Measurements from ENCODE around the gene B3GNT7.
"Not testable (repeated sequence)": the region's sequence is repeated elsewhere in the genome, so short reads cannot be mapped to it uniquely, and the experiment has no call there.

Gene B3GNT7

DNA sequence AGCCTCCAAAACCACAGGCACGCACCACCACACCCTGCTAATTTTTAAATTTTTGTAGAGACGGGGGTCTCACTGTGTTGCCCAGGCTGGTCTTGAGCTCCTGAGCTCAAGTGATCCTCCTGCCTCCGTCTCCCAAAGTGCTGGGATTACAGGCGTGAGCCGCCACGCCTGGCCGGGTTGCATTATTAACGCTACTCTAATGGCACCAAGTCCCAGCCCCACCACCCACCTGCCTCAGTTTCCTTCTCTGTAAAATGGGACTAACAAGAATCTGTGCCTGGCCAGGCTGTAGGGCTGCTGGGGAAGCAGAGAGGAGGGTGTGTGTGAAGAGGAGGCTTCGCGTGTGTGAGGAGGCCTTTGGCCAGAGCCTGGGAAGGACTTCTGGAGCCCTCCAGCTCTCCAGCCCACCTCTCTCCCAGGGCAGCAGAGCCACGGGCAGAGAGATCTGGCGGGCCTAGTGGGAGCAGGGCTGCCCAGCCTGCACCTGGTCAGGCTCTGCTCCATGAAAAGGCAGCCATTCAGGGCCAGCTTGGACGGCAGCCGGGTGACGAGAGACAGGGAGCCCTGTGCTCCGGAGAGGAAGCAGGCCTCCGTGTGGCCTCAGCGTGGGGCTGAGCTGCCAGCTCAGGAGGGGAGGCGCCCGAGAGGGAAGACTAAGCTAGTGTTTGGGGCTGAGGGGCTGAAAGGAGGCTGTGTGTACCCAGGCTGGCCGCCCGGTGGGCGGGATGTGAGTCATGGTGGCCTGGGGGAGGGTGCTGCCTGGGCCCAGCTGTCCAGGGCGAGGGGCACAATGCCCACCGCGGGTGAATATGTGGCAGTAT is 7.4 kb upstream of the B3GNT7 start:
- DNase-seq = no peak

DNA sequence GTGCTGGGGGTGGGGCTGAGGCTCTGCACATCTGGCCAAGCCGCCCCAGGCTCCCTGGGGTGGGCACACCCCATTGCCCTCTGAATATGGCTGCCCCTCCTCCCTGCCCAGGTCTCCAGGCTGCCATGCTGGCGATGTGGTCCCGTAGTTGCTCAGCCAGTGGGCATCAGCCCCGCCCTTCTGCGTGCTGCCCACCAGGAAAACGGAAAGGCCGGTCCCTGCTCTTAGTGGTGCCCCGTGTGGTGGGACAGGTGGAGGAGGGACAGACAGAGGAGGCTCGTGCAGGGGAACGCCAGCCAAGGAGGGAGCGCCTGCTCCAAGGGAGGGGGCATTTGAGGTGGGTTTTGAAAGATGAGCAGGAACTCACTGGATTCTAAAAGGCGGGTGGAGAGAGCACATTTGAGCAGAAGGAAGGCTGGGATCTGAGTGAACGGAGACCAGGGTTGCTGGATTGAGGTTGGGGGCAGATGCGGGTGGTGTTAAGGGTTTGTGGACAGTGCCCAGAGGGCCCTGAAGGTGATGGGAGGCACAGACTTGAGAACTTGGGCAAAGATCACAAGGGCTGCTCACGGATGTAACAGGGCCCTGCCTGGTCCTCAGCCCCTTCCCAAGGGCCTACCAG is 6.7 kb upstream of the B3GNT7 start:
- DNase-seq = no peak

DNA sequence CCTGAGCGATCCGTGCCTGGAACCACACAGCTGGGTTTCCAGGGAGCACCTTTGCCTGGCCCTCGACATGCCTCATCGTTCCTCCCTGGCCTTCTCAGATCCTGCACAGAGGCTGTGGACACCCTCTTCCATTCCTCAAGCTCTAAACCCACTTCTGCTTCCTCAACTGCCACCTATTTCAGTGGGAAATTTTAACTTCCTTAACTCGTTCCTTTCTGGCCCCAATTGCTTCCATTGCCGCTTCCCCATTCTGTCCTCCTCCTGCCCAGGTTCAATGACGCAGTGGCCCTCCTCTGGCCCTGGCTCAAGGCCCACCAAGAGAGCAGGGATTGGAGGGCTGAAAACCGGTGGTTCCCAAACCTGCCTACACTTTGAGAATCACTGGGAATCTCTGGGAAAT is 4.8 kb upstream of the B3GNT7 start:
- no peak for DNase-seq

DNA sequence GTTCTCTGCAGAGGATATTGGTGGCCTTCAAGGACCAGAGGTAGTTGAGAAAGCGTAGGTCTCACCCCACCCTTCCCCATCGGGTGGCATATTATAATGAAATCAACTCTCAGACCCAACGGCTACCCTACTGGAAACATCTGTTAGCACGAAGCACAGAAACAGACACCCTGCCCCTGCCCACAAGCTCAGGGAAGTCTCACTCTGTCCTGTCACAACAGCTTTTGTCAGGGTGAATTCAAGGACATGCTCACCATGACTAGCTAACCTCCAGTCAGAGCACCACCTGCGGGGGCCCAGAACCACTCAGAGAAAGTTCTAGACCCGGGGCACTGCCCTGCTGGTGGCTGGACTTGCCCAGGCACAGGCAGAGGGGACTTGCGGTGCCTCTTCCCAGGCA is 3.5 kb upstream of the B3GNT7 start:
- no peak for DNase-seq

DNA sequence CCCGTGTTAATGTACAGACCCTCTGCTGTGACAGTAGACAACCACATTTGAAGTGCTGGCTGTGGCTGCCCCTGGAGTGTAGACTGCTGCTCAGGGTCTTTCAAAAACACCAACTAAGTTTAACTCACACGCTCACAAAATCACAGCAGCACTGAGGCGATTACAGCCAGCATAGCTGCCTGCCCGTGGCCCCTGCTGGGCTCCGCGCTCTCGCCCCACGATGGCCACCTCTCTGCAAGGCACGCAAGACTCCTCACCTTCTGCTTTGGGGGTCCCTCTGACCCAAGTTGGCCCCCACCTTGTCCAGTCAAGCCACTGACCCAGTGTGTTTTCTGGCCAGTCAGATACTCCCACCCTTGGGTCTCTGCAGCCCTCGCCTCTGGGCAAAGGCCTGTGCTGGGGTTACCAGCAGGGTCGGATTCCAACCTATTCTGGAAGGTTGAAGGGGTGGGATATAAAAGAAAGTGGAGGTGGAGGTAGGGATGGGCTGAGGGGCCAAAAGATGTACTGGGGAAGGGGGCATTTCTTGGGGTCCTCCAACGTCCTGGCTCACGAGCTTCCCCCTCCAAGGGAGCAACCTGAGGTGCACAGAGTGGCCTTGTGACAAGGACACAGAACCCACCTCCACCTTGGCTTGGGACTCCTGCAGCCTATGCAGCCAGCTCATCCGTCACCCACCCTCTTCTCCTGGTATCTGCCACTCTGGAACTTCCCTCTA is 2.9 kb upstream of the B3GNT7 start:
- DNase-seq = no peak

DNA sequence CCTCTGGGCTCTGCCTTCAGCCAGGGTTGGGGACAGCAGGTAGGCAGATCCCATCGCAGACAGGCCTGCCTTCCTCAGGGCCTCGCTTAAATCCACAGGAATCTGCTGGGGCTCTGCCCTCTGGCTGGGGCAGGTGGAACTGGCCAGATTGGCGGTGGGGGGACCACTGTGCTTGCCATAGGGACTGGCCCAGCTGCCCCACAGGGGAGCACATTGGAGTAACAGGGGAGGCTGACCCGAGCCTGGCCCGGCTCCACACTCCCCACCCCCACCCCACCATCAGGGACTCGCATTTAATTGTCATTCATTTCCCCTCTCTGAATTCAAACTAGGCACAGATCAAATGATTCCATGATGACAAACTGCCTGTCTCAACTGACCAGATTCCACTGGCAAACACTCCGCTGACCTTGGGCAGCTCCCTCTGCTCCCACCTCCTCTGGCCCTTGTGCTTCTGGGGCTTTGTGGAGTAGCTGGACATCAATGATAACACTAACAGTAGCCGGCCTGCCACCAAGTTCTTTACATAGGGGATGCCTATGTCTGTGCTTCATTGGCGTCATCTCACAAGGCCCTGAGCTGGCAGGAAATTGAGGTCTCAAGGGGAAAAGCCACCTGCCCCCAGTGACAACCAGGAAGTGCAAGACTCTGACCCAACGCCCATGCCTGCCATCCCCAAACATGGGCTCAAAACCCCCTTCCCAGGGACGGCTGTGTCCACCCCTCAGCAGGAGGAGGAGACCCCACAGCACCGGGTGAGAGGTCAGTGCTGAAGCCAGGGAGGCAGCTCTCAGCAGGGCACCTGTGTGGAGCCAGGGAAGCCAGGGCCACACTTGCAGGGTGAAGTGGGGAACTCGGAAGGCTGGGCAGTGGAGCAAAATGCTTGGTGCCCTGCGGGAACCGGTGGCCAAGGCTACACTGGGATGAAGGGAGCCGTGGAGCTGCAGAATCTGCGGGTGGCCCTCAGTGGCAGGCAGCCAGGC is 2.1 kb upstream of the B3GNT7 start:
- peak; percentile 40 for DNase-seq

DNA sequence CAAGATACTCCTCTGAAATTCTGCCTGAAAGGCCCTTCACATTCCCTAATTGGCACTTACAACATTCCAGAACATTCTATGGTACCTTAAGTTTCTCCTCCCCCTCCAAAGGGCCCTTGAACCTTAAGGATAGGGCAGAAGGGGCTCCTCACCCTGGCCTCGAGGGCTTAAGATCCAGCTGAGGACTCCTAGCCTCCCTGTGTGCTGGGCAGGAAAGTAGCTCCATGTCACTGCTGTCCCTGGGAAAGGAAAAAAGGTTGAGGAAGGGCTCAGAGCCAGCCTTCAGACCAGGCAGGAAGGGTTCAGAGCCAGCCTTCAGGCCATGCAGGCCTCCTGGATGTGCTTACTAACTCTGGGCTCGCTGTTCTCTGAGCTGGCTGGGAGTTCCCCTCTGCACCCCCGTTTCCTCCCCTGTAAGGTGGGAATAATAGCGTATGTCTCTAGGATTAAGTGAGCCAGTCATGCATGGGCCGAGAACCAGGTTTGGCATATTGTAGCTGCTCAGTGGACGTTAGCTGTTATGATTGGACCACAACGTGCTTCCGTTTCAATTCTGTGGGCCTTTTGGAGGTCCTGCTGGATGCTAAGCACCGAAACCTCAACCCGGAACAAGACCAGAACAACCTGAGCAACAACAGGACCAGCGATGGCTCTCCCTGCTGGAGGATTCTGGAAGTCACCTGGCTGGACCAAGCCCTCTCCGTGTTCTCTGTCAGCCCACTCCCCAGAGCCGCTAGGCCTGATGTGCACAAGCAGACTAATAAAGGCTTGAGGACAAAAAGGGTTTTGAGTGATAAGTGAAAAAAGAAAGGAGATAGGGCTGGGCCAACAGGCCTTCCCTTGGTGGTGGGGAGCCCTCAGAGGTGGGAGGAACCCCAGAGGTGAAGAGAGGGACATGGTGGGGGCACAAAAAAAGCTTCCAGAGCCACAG is 1.0 kb upstream of the B3GNT7 start:
- DNase-seq = no peak

DNA sequence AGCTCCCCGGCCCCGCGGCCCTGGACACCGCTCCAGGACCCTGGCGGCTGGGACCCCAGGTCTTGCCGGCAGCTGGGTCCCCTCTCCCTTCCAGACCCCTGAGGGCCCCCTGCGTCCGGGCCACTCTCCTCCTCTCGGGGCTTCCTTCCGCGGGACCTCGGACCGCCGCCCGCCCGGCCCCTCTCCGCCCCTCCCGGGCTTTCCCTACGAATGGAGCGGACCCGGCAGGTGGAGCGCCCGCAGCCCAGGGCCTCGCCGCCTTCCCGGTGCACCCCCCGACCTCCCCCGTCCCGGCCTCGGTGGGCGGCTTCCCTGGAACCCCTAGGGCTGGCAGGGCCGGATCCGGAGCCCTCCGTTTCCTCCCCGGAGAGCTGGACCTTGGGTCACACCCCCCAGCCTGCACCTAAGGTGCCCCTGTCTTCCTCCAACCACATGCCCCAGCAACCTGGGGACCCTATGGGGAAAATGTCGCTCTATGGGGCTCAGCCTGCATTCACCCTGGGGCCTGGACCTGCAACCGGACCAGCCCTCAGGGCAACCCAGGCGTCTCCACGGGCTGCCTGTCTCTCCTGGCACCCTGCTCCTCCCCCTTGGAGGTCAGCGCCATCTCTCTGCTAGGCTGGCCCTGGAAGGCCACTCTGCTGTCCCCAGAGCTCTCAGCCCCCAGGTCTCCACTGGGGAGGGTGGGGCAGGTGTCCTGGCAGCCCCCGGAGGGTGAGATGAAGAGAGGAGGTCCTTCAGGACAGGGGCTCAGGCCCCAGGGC is 730 bp downstream of the B3GNT7 start:
- DNase-seq = no peak

DNA sequence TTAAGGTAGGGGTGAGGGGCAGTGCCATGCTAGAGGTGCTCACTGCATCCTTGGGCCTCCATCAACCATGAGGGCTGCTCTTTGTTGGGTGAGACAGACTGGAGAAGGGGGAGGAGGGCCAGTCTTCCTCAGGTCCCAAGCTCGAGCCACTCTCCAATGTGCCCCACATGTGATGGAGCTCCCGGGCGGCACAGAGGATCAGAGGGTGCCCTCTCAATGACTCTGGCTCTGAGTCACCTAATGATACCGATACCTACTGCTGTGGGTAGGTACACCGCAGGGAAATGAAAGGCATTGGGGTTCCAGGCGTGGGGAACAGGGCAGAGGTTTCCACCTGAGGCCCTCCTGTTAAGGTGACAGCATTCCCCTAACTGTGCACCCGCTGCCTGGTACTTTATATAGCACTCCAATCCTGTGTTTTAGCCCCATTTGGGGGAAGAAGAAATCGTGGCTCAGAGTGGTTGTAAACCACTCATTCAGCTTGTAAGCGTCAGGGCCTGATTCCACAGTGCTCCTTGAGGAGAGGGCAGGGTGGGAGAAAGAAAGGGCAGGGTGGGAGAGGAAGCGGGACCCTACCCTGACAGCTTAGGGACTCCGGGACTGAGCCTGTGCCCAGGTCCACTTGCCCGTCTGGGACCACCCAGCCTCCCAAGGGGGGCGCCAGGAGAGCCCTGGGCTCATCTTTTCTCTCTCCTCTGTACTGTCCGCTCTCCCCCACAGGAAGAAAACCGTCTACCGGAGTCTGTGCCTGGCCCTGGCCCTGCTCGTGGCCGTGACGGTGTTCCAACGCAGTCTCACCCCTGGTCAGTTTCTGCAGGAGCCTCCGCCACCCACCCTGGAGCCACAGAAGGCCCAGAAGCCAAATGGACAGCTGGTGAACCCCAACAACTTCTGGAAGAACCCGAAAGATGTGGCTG is 1.8 kb downstream of the B3GNT7 start:
- no peak for DNase-seq

DNA sequence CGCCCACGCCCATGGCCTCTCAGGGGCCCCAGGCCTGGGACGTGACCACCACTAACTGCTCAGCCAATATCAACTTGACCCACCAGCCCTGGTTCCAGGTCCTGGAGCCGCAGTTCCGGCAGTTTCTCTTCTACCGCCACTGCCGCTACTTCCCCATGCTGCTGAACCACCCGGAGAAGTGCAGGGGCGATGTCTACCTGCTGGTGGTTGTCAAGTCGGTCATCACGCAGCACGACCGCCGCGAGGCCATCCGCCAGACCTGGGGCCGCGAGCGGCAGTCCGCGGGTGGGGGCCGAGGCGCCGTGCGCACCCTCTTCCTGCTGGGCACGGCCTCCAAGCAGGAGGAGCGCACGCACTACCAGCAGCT is 2.4 kb downstream of the B3GNT7 start:
- DNase-seq = no peak

DNA sequence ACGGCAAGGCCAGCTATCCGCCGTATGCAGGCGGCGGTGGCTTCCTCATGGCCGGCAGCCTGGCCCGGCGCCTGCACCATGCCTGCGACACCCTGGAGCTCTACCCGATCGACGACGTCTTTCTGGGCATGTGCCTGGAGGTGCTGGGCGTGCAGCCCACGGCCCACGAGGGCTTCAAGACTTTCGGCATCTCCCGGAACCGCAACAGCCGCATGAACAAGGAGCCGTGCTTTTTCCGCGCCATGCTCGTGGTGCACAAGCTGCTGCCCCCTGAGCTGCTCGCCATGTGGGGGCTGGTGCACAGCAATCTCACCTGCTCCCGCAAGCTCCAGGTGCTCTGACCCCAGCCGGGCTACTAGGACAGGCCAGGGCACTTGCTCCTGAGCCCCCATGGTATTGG is 3.1 kb downstream of the B3GNT7 start:
- no peak for DNase-seq

DNA sequence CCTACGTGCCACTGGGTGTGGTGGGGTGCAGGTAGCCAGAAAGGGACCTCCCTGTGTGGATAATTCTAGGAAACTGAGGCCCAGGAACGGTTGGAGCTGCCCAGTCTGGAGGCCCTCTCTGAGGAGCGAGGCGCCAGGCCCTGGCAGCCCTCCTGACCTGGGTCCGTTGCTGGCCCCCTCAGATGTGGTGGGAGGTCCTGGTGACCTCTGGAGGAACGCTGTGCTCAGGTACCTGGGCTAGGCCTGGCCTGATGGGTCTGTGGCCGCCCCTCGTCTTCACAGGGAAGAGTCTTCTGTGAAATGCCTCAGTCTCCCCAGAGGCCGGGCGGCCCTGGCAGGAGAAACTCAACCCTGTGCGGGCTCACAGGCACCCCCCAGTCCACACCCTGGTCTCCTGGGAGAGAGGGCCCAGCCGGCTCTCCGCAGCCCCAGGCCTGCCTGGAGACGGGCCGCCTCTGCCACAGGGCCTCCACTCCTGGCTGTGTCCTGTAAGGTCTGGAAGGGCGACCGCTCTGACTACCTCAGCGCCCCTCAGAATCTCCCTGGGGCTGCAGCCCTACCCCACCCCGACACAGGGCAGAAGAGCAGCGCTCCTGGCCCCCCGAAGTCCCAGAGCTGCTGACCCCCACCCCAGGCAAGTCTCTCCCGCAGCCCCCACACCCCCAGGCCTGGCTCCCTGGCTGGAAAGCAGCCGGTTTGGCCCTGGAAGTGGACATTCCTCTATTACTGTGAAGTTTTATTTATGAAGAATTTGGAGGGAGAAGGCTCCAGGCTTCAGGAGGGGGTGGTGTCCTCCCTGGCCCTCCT is 3.7 kb downstream of the B3GNT7 start:
- no peak for DNase-seq

DNA sequence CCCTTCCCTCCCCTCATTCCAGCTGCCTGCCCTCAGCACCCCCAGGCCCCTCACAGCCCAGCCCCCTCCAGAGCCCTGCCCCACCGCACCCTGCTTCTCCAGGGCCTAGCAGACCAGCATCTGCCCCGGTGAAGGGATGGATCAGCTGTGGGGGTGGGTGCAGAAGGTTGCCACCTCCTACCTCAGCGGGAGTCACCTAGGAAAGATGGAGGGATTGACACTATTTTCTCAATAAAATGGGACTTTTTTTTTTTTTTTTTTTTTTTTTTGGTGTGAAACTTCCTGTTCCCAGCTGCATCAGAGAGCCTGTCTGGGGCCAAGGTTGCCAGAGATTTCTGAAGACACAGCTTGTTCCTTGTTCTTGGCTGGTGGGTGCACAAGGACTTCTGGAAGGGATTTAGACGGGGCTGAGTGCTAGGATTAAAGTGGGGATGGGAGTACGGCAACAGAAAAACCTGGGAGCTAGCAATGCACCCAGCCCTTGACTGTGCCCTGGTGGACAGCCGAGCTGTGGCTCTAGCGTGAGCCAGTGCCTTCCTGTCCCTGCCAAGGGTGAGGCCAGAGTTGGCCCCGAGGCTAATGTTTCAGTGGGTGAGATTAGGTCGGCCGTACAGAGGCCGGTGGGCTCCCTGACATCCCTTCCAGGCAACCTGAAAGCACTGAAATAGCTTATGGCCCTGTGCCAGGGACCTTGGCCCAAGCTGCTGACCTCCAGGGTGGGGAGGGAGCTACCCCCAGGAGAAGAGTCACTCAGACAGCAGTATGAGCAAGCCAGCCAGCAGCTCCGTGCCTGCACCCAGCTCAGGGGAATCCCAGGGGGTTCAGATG is 4.6 kb downstream of the B3GNT7 start:
- DNase-seq = no peak

DNA sequence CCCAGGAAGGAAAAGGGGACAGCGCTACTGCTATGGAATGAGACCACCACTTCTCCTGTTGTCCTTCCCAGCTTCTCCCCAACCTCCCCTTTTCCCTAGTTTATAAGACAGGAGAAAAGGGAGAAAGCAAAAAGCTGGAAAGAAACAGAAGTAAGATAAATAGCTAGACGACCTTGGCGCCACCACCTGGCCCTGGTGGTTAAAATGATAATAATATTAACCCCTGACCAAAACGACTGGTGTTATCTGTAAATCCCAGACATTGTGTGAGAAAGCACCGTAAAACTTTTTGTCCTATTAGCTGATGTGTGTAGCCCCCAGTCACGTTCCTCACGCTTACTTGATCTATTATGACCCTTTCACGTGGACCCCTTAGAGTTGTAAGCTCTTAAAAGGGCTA is 5.2 kb downstream of the B3GNT7 start:
- not testable (repeated sequence) for DNase-seq

DNA sequence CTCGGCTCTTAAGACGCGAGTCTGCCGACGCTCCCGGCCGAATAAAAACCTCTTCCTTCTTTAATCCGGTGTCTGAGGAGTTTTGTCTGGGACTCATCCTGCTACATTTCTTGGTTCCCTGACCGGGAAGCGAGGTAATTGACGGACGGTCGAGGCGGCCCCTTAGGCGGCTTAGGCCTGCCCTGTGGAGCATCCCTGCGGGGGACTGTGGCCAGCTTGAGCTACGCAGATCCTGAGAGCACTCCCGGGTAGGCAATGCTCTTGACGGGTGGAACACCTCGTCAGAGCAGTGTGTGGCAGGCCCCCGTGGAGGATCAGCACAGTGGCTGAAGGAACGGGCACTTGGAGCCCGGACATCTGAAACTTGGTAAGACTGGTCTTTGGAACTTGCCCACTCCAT is 5.6 kb downstream of the B3GNT7 start:
- DNase-seq = not testable (repeated sequence)

DNA sequence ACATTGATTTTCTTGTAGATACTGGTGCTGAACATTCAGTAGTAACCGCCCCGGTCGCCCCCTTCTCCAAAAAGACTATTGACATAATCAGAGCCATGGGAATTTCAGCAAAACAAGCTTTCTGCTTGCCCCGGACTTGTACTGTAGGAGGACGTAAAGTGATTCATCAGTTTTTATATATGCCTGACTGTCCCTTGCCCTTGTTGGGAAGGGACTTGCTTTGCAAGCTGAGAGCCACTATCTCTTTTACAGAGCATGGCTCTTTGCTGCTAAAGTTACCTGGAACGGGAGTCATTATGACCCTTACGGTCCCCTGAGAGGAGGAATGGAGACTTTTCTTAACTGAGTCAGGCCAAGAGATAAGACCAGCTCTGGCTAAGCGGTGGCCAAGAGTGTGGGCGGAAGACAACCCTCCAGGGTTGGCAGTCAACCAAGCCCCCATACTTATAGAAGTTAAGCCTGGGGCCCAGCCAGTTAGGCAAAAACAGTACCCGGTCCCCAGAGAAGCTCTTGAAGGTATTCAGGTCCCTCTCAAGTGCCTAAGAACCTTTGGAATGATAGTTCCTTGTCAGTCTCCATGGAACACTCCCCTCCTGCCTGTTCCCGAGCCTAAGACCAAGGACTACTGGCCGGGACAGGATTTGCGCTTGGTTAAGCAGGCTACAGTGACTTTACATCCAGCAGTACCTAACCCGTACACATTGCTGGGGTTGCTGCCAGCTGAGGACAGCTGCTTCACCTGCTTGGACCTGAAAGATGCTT is 8.1 kb downstream of the B3GNT7 start:
- DNase-seq = not testable (repeated sequence)

DNA sequence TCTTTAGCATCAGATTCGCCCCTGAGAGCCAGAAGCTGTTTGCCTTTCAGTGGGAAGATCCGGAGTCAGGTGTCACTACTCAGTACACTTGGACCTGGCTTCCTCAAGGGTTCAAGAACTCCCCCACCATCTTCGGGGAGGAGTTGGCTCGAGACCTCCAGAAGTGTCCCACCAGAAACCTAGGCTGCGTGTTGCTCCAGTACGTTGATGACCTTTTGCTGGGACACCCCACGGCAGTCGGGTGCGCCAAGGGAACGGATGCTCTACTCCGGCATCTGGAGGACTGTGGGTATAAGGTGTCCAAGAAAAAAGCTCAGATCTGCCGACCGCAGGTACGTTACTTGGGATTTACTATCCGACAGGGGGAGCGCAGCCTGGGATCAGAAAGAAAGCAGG is 8.7 kb downstream of the B3GNT7 start:
- DNase-seq = not testable (repeated sequence)
